Measurements from ENCODE around the gene PLPP4. TPM values are rescaled to one million over a fixed set of nuclear protein-coding genes. Genes with fewer than 3 reads are reported as not detected.

The PLPP4 gene
- total RNA-seq, 1 experiment from 2014 or later = not detected

GRCh38 chr10:120426306-120426705 is 30.7 kb upstream of the PLPP4 start:
- Histone ChIP-seq H3K79me2 (ENCODE audit: insufficient read depth, low read length) (no peaks in the 10 kb centered on the region), H2AFZ (ENCODE audit: low read length) (no peak overlapping the region), H2AK5ac (ENCODE audit: insufficient read length, low read length) (no peak overlapping the region), H3K79me1 (ENCODE audit: insufficient read depth, low read depth, low read length, poor library complexity, severe bottlenecking) (no peaks in the 10 kb centered on the region), H3K14ac (ENCODE audit: insufficient read depth, low read length) (no peak overlapping the region), H4K5ac (ENCODE audit: insufficient read length, low read depth, low read length) (no peak overlapping the region), H3K4me1 (ENCODE audit: insufficient read depth, low read length) (no peaks in the 10 kb centered on the region), H3K56ac (ENCODE audit: insufficient read length, low read depth, low read length) (no peak overlapping the region), H3K9ac (ENCODE audit: extremely low read depth, insufficient read length, low read length) (no peak overlapping the region), H3K18ac (ENCODE audit: insufficient read length, low read depth, low read length) (no peak overlapping the region), H4K91ac (ENCODE audit: insufficient read length, low read depth, low read length) (no peak overlapping the region), H4K20me1 (ENCODE audit: control insufficient read depth, insufficient read depth, insufficient read length) (no peaks in the 10 kb centered on the region), H4K8ac (replicated peaks; ENCODE audit: insufficient read length, low read depth, low read length) (no peak overlapping the region), H3K9me3 (ENCODE audit: control insufficient read depth, low read depth, low read length) (no peaks in the 10 kb centered on the region), H2BK12ac (ENCODE audit: insufficient read length, low read depth, low read length) (no peak overlapping the region), H3K4ac (ENCODE audit: low read depth, low read length) (no peak overlapping the region), H2BK5ac (ENCODE audit: insufficient read length, low read length) (no peak overlapping the region), H2BK120ac (ENCODE audit: low read depth, low read length, poor library complexity, severe bottlenecking) (no peak overlapping the region), H3T11ph (ENCODE audit: low read length) (no peak overlapping the region), H2BK20ac (ENCODE audit: low read depth, low read length, poor library complexity, severe bottlenecking) (no peak overlapping the region), H3K23me2 (ENCODE audit: insufficient read length, low read depth, low read length, poor library complexity, severe bottlenecking) (no peaks in the 10 kb centered on the region), H3K4me2 (ENCODE audit: insufficient read depth, insufficient read length, low read length) (no peak overlapping the region), H2BK15ac (ENCODE audit: low read depth, low read length) (no peak overlapping the region), H3K27ac (ENCODE audit: insufficient read length, low read depth, low read length) (no peak overlapping the region), H3K27me3 (ENCODE audit: insufficient read depth, low read length) (no peaks in the 10 kb centered on the region), H3K23ac (ENCODE audit: insufficient read length, low read depth, low read length) (no peak overlapping the region)
- DNase-seq = no peak
- Mint-ChIP-seq H3K9me3 (no peaks in the 10 kb centered on the region), H3K36me3 (ENCODE audit: insufficient read depth in 1 of 3, low read depth in 3 of 3) (no peaks in the 10 kb centered on the region), H3K4me3 (no peak overlapping the region), H3K27me3 (ENCODE audit: low read depth) (no peaks in the 10 kb centered on the region; the same call in 1 of the 2 replicates), H3K4me1 (peaks cover 7% of the 10 kb centered on the region in 2 experiments; a peak in 3 of 4 replicates), H3K27ac (no peak overlapping the region)
- no CpG with 5 or more reads among the region's 3 CpGs for WGBS (ENCODE audit: extremely low coverage, insufficient read length, low lambda C conversion rate)
- no peak for TF ChIP-seq CTCF (conservative IDR thresholded peaks at IDR 0.05)

Measured in H9 (cell line).